Measurements from ENCODE around the gene GNB1.

- TF ChIP-seq, protein P1, sequence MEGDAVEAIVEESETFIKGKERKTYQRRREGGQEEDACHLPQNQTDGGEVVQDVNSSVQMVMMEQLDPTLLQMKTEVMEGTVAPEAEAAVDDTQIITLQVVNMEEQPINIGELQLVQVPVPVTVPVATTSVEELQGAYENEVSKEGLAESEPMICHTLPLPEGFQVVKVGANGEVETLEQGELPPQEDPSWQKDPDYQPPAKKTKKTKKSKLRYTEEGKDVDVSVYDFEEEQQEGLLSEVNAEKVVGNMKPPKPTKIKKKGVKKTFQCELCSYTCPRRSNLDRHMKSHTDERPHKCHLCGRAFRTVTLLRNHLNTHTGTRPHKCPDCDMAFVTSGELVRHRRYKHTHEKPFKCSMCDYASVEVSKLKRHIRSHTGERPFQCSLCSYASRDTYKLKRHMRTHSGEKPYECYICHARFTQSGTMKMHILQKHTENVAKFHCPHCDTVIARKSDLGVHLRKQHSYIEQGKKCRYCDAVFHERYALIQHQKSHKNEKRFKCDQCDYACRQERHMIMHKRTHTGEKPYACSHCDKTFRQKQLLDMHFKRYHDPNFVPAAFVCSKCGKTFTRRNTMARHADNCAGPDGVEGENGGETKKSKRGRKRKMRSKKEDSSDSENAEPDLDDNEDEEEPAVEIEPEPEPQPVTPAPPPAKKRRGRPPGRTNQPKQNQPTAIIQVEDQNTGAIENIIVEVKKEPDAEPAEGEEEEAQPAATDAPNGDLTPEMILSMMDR (IDR thresholded peaks at IDR 0.05; ENCODE audit: poor library complexity): no peak
- TF ChIP-seq EZH2 (IDR thresholded peaks at IDR 0.05; ENCODE audit: borderline replicate concordance): no peak
These were observed 102.8 kb downstream of the GNB1 start for GRCh38 chr1:1788136-1788535.
